DMS 273 (cell line): ENCODE data around the gene ZNF792.
"Not testable (repeated sequence)": the region's sequence is repeated elsewhere in the genome, so short reads cannot be mapped to it uniquely, and the experiment has no call there.

Experiments
- DNase-seq: peaks from one replicate; lab custom pipeline; 2025; ENCODE audit not compliant: unreplicated experiment; lab: John Stamatoyannopoulos, UW

The ZNF792 gene

GRCh38 chr19:34998777-34999497 is 34.9 kb upstream of the ZNF792 start:
- no peak for DNase-seq

GRCh38 chr19:34998224-34998623 is 34.2 kb upstream of the ZNF792 start:
- not testable (repeated sequence) for DNase-seq

GRCh38 chr19:34997071-34997617 is 33.1 kb upstream of the ZNF792 start:
- DNase-seq: no peak

DNA sequence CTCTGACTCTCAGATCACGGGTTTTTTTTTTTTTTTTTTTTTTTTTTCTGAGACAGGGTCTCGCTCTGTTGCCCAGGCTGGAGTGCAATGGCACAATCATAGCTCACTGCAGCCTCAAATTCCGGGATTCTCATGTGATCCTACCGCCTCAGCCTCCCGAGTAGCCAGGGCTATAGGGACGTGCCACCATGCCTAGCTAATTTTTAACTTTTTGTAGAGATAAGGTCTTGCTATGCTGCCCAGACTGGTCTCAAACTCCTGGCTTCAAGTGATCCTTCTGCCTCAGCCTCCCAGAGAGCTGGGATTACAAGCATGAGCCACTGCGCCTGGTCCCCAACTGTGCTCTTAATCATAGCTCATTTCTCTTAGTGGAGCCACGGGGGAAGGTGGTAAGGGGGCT is 31.5 kb upstream of the ZNF792 start:
- no peak for DNase-seq

GRCh38 chr19:34994643-34995541 is 30.9 kb upstream of the ZNF792 start:
- DNase-seq: peak; percentile 17

DNA sequence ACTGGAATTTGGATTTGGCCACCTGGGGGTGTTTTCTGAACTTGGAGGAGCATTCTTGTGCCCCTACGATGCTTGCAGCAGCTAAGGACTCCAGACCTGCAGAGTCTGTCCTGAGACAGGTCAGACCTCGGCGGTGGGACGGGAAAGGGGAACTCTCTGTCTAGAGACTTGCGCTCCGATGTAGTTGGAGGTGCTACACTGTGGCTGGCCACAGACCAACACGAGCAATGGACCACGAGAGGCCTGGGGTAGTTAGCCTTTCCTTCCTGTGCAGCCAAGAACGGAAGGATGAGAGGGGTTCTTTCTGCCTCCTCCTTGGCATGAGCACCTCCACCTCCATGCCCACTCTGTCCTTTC is 30.2 kb upstream of the ZNF792 start:
- DNase-seq: no peak

DNA sequence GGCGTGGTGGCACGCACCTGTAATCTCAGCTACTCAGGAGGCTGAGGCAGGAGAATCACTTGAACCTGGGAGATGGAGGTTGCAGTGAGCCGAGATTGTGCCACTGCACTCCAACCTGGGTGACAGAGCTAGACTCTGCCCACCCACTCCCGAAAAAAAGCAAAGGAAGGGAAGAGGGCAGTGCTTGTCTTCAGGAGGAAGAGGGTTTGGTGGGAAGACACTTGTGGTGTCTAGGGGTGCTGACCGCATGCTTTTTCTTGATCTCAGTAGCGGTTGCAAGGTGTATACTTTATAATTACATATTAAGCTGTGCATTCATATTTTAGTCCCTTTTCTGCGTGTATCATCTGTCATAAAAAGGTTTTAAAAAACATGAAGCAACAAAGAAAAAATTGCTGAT is 28.6 kb upstream of the ZNF792 start:
- DNase-seq: not testable (repeated sequence)

DNA sequence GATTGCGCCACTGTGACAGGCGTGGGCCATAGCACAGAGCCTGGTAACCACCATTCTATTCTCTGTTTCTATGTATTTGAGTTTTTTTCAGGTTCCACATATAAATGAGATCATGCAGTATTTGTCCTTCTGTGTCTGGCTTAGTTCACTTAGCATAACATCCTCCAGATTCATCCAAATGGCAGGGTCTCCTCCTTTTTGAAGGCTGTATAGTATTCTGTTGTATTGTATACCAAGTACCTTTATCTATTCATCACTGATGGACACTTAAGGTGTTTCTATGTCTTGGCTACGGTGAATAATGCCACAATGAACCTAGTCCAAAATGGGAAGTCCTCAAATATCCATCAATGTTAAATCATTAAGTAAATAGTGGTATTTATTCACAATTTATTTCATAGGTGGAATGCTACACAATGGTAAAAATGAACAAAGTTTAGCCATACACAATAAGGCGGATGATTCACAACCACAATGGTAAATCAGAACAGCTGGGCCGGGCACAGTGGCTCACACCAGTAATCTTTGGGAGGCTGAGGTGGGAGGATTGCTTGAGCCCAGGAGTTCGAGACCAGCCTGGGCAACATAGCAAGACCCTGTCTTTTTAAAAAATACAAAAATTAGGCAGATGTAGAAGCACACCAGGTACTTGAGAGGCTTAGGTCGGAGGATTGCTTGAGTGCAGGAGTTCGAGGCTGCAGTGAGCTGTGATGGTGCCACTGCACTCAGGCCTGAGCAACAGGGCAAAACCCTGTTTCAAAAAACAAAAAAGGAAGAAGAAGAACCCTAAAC is 27.7 kb upstream of the ZNF792 start:
- no peak for DNase-seq

DNA sequence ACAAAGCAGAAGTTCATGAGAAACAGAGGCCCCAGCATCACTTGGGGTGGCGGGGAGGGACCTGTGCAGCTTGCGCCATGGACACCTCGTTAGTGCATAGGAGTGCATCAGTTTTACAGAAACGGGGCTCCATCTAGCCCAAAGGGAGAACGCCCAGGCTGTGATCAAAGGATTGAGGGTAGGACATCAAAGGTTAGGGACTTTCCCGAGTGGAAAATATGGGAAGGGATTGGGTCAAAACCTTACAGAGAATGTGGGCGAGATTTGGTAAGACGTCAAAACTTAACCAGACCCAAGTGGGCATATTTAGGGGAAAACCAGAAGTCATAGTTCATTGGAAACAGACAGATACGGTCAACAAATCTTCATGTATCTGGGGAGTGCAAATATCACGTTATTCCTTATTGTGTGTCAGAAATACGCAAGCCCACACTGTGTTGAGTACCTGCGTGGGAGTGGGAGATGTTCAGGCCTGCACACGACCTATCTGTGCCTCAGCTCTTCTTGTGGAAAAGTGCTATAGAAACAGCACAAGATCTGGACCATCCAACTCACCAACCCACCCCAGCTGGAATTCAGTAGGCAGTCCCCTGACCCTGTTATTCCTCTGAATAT is 26.7 kb upstream of the ZNF792 start:
- no peak for DNase-seq

- no peak for DNase-seq
Measured at GRCh38 chr19:34989298-34989697, 25.3 kb upstream of the ZNF792 start.

DNA sequence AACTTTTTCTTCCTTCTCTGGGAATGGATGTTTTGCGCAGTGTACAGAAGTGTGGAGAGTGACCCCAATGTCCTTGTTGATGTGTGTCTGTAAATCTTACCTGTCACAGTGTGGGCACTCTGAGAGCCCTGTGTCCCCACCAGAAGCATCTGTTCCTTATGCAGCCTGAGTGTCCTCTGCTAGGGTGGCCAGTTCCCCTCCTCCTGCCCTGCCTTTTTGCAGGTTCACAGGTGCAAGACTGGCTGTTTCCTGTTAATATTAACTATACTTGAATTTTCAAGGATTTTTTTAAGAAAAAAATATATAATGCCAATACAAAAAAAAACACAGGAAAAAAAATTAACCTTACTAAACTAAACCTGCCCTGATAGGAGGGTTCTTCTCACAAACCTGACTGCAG is 24.1 kb upstream of the ZNF792 start:
- no peak for DNase-seq

DNA sequence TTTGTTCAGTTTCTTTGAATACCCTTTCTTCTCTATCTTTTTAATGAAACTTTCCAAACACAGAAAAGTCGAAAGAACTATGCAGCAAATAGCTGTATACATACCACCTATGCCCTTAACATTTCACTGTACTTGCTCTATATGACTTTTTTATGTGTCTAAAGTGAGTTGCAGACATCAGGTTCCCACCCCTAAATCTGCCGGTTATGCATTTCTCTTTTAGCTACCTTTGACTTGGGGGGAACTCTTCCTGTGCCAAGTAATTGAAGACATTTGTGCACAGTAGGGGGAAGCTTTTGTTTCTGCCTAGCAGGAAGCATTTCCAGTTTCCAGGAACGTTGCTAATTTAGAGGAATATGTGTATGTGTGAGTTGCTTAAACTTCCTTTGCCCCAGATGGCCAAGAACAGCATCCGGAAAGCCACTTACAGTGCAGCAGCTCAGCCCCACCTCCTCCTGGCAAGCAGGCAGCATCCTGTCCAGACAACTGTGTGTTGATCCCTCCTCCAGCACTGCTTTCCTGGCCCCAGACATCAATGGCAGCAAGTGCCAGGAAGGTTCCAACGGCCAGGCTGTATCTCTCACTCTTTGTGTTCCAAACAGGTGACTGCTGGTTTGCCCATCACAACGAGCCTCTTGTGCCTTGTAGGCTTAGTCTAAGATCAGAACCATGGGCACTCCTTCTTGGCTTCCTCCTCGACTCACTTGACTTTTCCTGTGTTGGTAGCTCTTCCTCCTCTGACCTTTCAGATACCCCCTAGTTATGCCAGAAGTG is 21.4 kb upstream of the ZNF792 start:
- peak; percentile 61 for DNase-seq

- no peak for DNase-seq
Measured at GRCh38 chr19:34984287-34984686, 20.3 kb upstream of the ZNF792 start.

GRCh38 chr19:34983786-34984185 is 19.8 kb upstream of the ZNF792 start:
- DNase-seq: no peak

DNA sequence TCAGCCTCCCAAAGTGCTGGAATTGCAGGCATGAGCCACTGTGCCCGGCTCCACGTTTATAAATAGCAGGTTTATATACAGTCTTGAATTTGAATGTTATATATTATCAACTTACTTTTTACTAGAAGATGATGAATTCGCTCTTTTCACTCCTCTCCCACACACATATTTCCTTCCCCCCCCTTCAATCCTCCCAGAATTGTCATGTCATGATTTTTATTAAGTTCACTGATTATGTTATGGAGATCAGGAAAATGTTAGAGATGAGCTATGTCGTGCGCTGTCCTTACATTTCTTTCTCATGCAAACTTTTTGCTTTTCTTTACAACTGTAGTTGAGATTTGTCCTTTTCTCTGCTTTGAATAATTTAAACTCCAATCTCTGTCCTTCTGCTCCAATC is 18.2 kb upstream of the ZNF792 start:
- no peak for DNase-seq

GRCh38 chr19:34979819-34980640 is 16.0 kb upstream of the ZNF792 start:
- no peak for DNase-seq

DNA sequence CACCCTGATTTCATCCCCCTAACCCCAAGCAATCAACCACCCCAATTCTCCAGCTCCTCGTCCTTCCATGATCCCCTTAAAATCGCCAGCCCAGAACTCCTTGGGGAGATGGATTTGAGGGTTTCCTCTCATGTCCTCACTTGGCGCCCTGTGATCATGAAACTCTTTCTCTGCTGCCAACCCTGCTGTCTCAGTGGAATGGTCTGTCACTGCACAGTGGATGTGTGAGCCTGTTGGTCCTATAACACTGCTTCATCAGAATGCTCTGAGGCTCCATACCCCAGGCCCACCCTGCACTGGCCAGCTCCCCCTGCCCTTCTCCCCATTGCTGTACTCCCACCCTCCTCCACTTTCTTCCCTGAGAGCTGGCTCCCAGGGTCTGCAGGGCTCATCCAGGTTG is 12.6 kb upstream of the ZNF792 start:
- no peak for DNase-seq

DNA sequence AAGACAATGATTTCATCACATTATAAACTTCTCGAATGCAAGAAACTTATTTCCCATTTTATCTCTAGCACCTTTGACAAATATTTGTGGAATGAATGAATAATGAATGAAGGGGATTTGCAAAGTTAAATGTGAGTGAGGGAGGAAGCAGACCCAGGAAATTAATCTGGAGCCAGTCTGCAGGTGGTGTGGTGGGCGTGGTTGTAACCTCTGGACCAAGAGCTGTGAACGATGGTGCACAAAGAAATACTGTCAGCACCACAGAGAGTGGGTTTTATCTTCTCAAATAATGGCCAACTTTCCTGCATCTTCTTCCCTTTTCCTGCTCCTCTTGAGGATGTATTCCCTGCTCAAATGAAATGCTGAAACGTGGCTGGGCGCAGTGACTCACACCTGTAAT is 11.0 kb upstream of the ZNF792 start:
- no peak for DNase-seq

GRCh38 chr19:34974646-34975045 is 10.6 kb upstream of the ZNF792 start:
- no peak for DNase-seq
